HEK293T (cell line): ENCODE measurements around the gene PFKP.

Source experiments
- BHLHE40 ChIP-seq: fragments of 450-650 bp; IDR thresholded peaks from 2 replicates; pipeline ENCODE4 v1.6.1; 2016; ENCODE audit warnings: mild to moderate bottlenecking, moderate library complexity, borderline replicate concordance
- ELF4 ChIP-seq: fragments of 450-650 bp; IDR thresholded peaks from 2 replicates; pipeline ENCODE4 v1.6.1; 2017; ENCODE audit warnings: antibody characterized with exemption
- FOXK2 ChIP-seq: fragments of 450-650 bp; IDR thresholded peaks from 2 replicates; pipeline ENCODE4 v1.6.1; 2016; ENCODE audit warnings: mild to moderate bottlenecking
- L3MBTL2 ChIP-seq: fragments of 450-650 bp; conservative IDR thresholded peaks from 2 replicates; pipeline ENCODE4 v1.6.1; 2016; ENCODE audit warnings: mild to moderate bottlenecking
- SP1 ChIP-seq: fragments of 450-650 bp; IDR thresholded peaks from 2 replicates; pipeline ENCODE4 v1.6.1; 2017
- SUZ12 ChIP-seq: fragments of 450-650 bp; IDR thresholded peaks from 2 replicates; pipeline ENCODE4 v1.6.1; 2016; ENCODE audit warnings: mild to moderate bottlenecking

DNA sequence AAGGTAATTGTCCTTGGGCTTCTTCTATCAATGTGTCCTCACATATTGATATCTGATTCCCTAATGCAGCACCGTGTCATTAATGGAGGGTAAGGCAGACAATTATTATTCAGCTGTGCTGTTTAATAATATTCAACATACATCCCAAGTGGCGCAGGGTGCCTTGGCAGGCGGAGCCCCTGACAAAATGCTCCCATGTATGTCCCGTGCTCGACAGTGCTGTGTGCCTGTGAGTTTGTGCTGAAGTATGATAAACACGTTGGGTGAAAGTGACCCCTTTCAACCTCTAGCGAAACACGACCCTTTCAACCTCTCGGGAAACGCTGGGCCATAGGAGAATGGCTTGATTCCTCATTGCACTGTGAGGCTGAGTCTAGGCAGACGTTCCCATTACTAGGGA is 31.3 kb downstream of the PFKP start:
- TF ChIP-seq SP1 = no peak
- no peak for TF ChIP-seq FOXK2
- TF ChIP-seq SUZ12 = no peak
- TF ChIP-seq L3MBTL2 = no peak
- TF ChIP-seq ELF4 = no peak
- TF ChIP-seq BHLHE40 = no peak
